IgD-negative memory B cell (primary cell): ENCODE data around the gene TSPAN5. TPM values are rescaled to one million over a fixed set of nuclear protein-coding genes. Genes with fewer than 3 reads are reported as not detected.
"Not testable (repeated sequence)": the region's sequence is repeated elsewhere in the genome, so short reads cannot be mapped to it uniquely, and the experiment has no call there.

ENCODE experiments used
- H3K27ac Mint-ChIP-seq, 3 donors: one replicate each; pipeline ENCODE4 v1.8.0; 2020 to 2022; ENCODE audit warnings: mild to moderate bottlenecking in 3 of 3, mixed read lengths in 3 of 3, moderate library complexity in 1 of 3
- H3K27me3 Mint-ChIP-seq: one replicate; pipeline ENCODE4 v1.8.0; 2021; ENCODE audit warnings: mixed read lengths
- H3K36me3 Mint-ChIP-seq: one replicate; pipeline ENCODE4 v1.8.0; 2020; ENCODE audit warnings: mild to moderate bottlenecking, mixed read lengths
- H3K4me1 Mint-ChIP-seq, 3 donors: one replicate each; pipeline ENCODE4 v1.8.0; 2020 to 2022; ENCODE audit warnings: mixed read lengths in 3 of 3, mild to moderate bottlenecking in 1 of 3
- H3K4me3 Mint-ChIP-seq, 4 donors: one replicate each; pipeline ENCODE4 v1.8.0; 2020 to 2022; ENCODE audit warnings: mild to moderate bottlenecking in 4 of 4, mixed read lengths in 4 of 4, moderate library complexity in 3 of 4
- H3K9me3 Mint-ChIP-seq, 3 donors: one replicate each; pipeline ENCODE4 v1.8.0; 2020 to 2021; ENCODE audit warnings: mixed read lengths in 3 of 3, mild to moderate bottlenecking in 1 of 3
- polyA plus RNA-seq: library from polyadenylated mRNA; unstranded; fragments of 300-500 nt; fragmentation: Illumina TruSeq; gene quantifications from one replicate; pipeline ENCODE4 v1.2.3, GENCODE V29; 2021

The TSPAN5 gene
- polyA plus RNA-seq: 7.6 TPM

GRCh38 chr4:98658287-98659105 lies at the start of gene TSPAN5:
TSS of gene TSPAN5 (minus strand) at chr4:98658611.
- H3K9me3 Mint-ChIP-seq: no peaks in the 10 kb centered on the region
- H3K4me1 Mint-ChIP-seq: peaks cover 35 to 54% (median 37%) of the 10 kb centered on the region in 3 donors
- H3K27ac Mint-ChIP-seq: peak within 1 kb of the TSS; percentile 59 to 97 (median 86)
- H3K27me3 Mint-ChIP-seq: peaks cover 8% of the 10 kb centered on the region
- peak within 1 kb of the TSS; percentile 91 to 99 (median 97) for H3K4me3 Mint-ChIP-seq
- H3K36me3 Mint-ChIP-seq: peaks cover 2% of the 10 kb centered on the region

- Mint-ChIP-seq H3K9me3 (peaks cover 3 to 28% (median 20%) of the 10 kb centered on the region in 3 donors), H3K27me3 (no peaks in the 10 kb centered on the region), H3K36me3 (peaks cover 2% of the 10 kb centered on the region), H3K4me3 (peak overlapping the region in 1 of 4 donors; percentile 11), H3K4me1 (peaks cover 0 to 1% (median 0%) of the 10 kb centered on the region in 3 donors), H3K27ac (no peak overlapping the region)
Measured at GRCh38 chr4:98706935-98707334, 48.5 kb upstream of the TSPAN5 start.

- Mint-ChIP-seq H3K36me3 (peaks cover 2% of the 10 kb centered on the region), H3K27ac (no peak overlapping the region), H3K9me3 (peaks cover 3 to 28% (median 20%) of the 10 kb centered on the region in 3 donors), H3K4me3 (peak overlapping the region in 2 of 4 donors; percentile 66 to 71), H3K4me1 (peaks cover 0 to 1% (median 0%) of the 10 kb centered on the region in 3 donors), H3K27me3 (no peaks in the 10 kb centered on the region)
Measured at GRCh38 chr4:98706200-98706813, 47.9 kb upstream of the TSPAN5 start.

- Mint-ChIP-seq H3K4me3 (peak overlapping the region in 1 of 4 donors; percentile 18), H3K9me3 (peaks cover 3 to 28% (median 20%) of the 10 kb centered on the region in 3 donors)
- H3K27ac Mint-ChIP-seq: not testable (repeated sequence)
Measured at GRCh38 chr4:98705586-98705985, 47.2 kb upstream of the TSPAN5 start.

GRCh38 chr4:98700656-98701055 lies 42.2 kb upstream of the TSPAN5 start:
- no peaks in the 10 kb centered on the region for H3K36me3 Mint-ChIP-seq
- H3K4me3 Mint-ChIP-seq: no peak overlapping the region
- no peak overlapping the region for H3K27ac Mint-ChIP-seq

More at GRCh38 chr4:98705586-98705985, 47.2 kb upstream of the TSPAN5 start:
- H3K27me3 Mint-ChIP-seq, H3K4me1 Mint-ChIP-seq, H3K36me3 Mint-ChIP-seq: not testable (repeated sequence)

GRCh38 chr4:98694076-98694475 lies 35.7 kb upstream of the TSPAN5 start:
- Mint-ChIP-seq H3K4me3 (no peak overlapping the region), H3K9me3 (peaks cover 2 to 10% (median 2%) of the 10 kb centered on the region in 3 donors), H3K27me3 (peaks cover 8% of the 10 kb centered on the region), H3K4me1 (peaks cover 0 to 2% (median 2%) of the 10 kb centered on the region in 3 donors), H3K36me3 (peaks cover 6% of the 10 kb centered on the region), H3K27ac (no peak overlapping the region)

More at GRCh38 chr4:98700656-98701055, 42.2 kb upstream of the TSPAN5 start:
- H3K4me1 Mint-ChIP-seq: peaks cover 0 to 2% (median 0%) of the 10 kb centered on the region in 3 donors
- peaks cover 3 to 23% (median 15%) of the 10 kb centered on the region in 3 donors for H3K9me3 Mint-ChIP-seq
- no peaks in the 10 kb centered on the region for H3K27me3 Mint-ChIP-seq

GRCh38 chr4:98692411-98692810 lies 34.0 kb upstream of the TSPAN5 start:
- H3K4me3 Mint-ChIP-seq: no peak overlapping the region
- H3K27ac Mint-ChIP-seq: no peak overlapping the region
- peaks cover 2 to 6% (median 2%) of the 10 kb centered on the region in 3 donors for H3K9me3 Mint-ChIP-seq
- H3K4me1 Mint-ChIP-seq: peaks cover 0 to 2% (median under 1%) of the 10 kb centered on the region in 3 donors
- H3K27me3 Mint-ChIP-seq: peaks cover 8% of the 10 kb centered on the region
- peaks cover 6% of the 10 kb centered on the region for H3K36me3 Mint-ChIP-seq

GRCh38 chr4:98691588-98691987 lies 33.2 kb upstream of the TSPAN5 start:
- Mint-ChIP-seq H3K4me3 (no peak overlapping the region), H3K4me1 (peaks cover 0 to 2% (median 0%) of the 10 kb centered on the region in 3 donors), H3K27me3 (peaks cover 8% of the 10 kb centered on the region), H3K36me3 (peaks cover 6% of the 10 kb centered on the region), H3K27ac (no peak overlapping the region), H3K9me3 (peaks cover 0 to 2% (median 2%) of the 10 kb centered on the region in 3 donors)

GRCh38 chr4:98689507-98690174 lies 31.2 kb upstream of the TSPAN5 start:
- peaks cover 0 to 2% (median 2%) of the 10 kb centered on the region in 3 donors for H3K9me3 Mint-ChIP-seq
- no peak overlapping the region for H3K4me3 Mint-ChIP-seq

GRCh38 chr4:98688411-98689290 lies 30.2 kb upstream of the TSPAN5 start:
- H3K27ac Mint-ChIP-seq: no peak overlapping the region
- peaks cover 0 to 2% (median 2%) of the 10 kb centered on the region in 3 donors for H3K9me3 Mint-ChIP-seq
- H3K4me1 Mint-ChIP-seq: peaks cover 0 to 2% (median 0%) of the 10 kb centered on the region in 3 donors
- H3K4me3 Mint-ChIP-seq: no peak overlapping the region
- H3K36me3 Mint-ChIP-seq: peaks cover 3% of the 10 kb centered on the region
- H3K27me3 Mint-ChIP-seq: peaks cover 8% of the 10 kb centered on the region

More at GRCh38 chr4:98689507-98690174, 31.2 kb upstream of the TSPAN5 start:
- Mint-ChIP-seq H3K4me1 (peaks cover 0 to 2% (median 0%) of the 10 kb centered on the region in 3 donors), H3K27me3 (peaks cover 8% of the 10 kb centered on the region), H3K36me3 (peaks cover 4% of the 10 kb centered on the region), H3K27ac (peak overlapping the region in 1 of 3 donors; percentile 6)

- peaks cover 0 to 3% (median 0%) of the 10 kb centered on the region in 3 donors for H3K4me1 Mint-ChIP-seq
- peaks cover 0 to 2% (median 2%) of the 10 kb centered on the region in 3 donors for H3K9me3 Mint-ChIP-seq
- H3K4me3 Mint-ChIP-seq: no peak overlapping the region
- H3K27me3 Mint-ChIP-seq: peaks cover 8% of the 10 kb centered on the region
- H3K27ac Mint-ChIP-seq: no peak overlapping the region
- peaks cover 3% of the 10 kb centered on the region for H3K36me3 Mint-ChIP-seq
Measured at GRCh38 chr4:98687876-98688275, 29.5 kb upstream of the TSPAN5 start.

GRCh38 chr4:98686847-98687246 lies 28.4 kb upstream of the TSPAN5 start:
- no peak overlapping the region for H3K4me3 Mint-ChIP-seq
- peaks cover 3% of the 10 kb centered on the region for H3K36me3 Mint-ChIP-seq
- H3K27me3 Mint-ChIP-seq: peaks cover 8% of the 10 kb centered on the region
- peaks cover 0 to 5% (median 2%) of the 10 kb centered on the region in 3 donors for H3K4me1 Mint-ChIP-seq
- peaks cover 0 to 2% (median 2%) of the 10 kb centered on the region in 3 donors for H3K9me3 Mint-ChIP-seq
- no peak overlapping the region for H3K27ac Mint-ChIP-seq

GRCh38 chr4:98686043-98686707 lies 27.8 kb upstream of the TSPAN5 start:
- no peak overlapping the region for H3K27ac Mint-ChIP-seq
- peaks cover 0 to 5% (median 2%) of the 10 kb centered on the region in 3 donors for H3K4me1 Mint-ChIP-seq
- H3K9me3 Mint-ChIP-seq: peaks cover 0 to 2% (median 2%) of the 10 kb centered on the region in 3 donors
- no peak overlapping the region for H3K4me3 Mint-ChIP-seq
- H3K27me3 Mint-ChIP-seq: peaks cover 8% of the 10 kb centered on the region
- peaks cover 3% of the 10 kb centered on the region for H3K36me3 Mint-ChIP-seq
